GM04504 (cell line): ENCODE measurements around the gene OLFML2B.
A peak's percentile ranks its signal among the peaks of the same experiment; 100 is the strongest.
"Not testable (repeated sequence)": the region's sequence is repeated elsewhere in the genome, so short reads cannot be mapped to it uniquely, and the experiment has no call there.

ENCODE experiments used
- DNase-seq: peaks from one replicate; pipeline ENCODE4 v3.0.0-alpha.2; 2012; ENCODE audit warnings: low read depth

The OLFML2B gene

GRCh38 chr1:162023547-162024501 lies at the start of gene OLFML2B:
Gene OLFML2B, minus strand, starts transcription at chr1:162023869. Its CDS starts 439 bp downstream, at chr1:162023430.
- DNase-seq, result peak; percentile 76

GRCh38 chr1:162072740-162073139 lies 49.1 kb upstream of the OLFML2B start:
- DNase-seq, result no peak

- no peak for DNase-seq
Measured at GRCh38 chr1:162070825-162071224, 47.2 kb upstream of the OLFML2B start.

- no peak for DNase-seq
Measured at GRCh38 chr1:162070094-162070748, 46.6 kb upstream of the OLFML2B start.

- no peak for DNase-seq
Measured at GRCh38 chr1:162069334-162070093, 45.8 kb upstream of the OLFML2B start, which contains the start of gene NOS1AP. Gene NOS1AP, plus strand, starts transcription at chr1:162069691. Its CDS starts 487 bp downstream, at chr1:162070178.

GRCh38 chr1:162068301-162068700 lies 44.6 kb upstream of the OLFML2B start:
- no peak for DNase-seq

GRCh38 chr1:162067466-162067865 lies 43.8 kb upstream of the OLFML2B start:
- no peak for DNase-seq

GRCh38 chr1:162066836-162067235 lies 43.2 kb upstream of the OLFML2B start:
- not testable (repeated sequence) for DNase-seq

- DNase-seq, result no peak
Measured at GRCh38 chr1:162065016-162065415, 41.3 kb upstream of the OLFML2B start.

- DNase-seq, result no peak
Measured at GRCh38 chr1:162062542-162063015, 38.9 kb upstream of the OLFML2B start.

- no peak for DNase-seq
Measured at GRCh38 chr1:162060314-162060713, 36.6 kb upstream of the OLFML2B start.

- DNase-seq, result no peak
Measured at GRCh38 chr1:162059721-162060120, 36.1 kb upstream of the OLFML2B start.

- no peak for DNase-seq
Measured at GRCh38 chr1:162056579-162056978, 32.9 kb upstream of the OLFML2B start.

GRCh38 chr1:162056043-162056442 lies 32.4 kb upstream of the OLFML2B start:
- peak; percentile 38 for DNase-seq

- DNase-seq, result peak; percentile 28
Measured at GRCh38 chr1:162055062-162055461, 31.4 kb upstream of the OLFML2B start.

- DNase-seq, result not testable (repeated sequence)
Measured at GRCh38 chr1:162053949-162054348, 30.3 kb upstream of the OLFML2B start.

GRCh38 chr1:162046921-162047320 lies 23.3 kb upstream of the OLFML2B start:
- DNase-seq, result no peak

GRCh38 chr1:162042361-162042760 lies 18.7 kb upstream of the OLFML2B start:
- no peak for DNase-seq

GRCh38 chr1:162040657-162041056 lies 17.0 kb upstream of the OLFML2B start:
- no peak for DNase-seq

- DNase-seq, result no peak
Measured at GRCh38 chr1:162040001-162040400, 16.3 kb upstream of the OLFML2B start.

GRCh38 chr1:162038624-162039023 lies 15.0 kb upstream of the OLFML2B start:
- no peak for DNase-seq

GRCh38 chr1:162036163-162036562 lies 12.5 kb upstream of the OLFML2B start:
- no peak for DNase-seq
